IMR-90 (cell line): ENCODE results near the gene UBE2B. TPM values are rescaled to one million over a fixed set of nuclear protein-coding genes. Genes with fewer than 3 reads are reported as not detected.

Experiments used
- ATAC-seq: fragments of 200-7000 bp; cut with Tn5 transposase; 2 replicates; pipeline ENCODE4 v1.9.1; 2020; ENCODE audit warnings: low read depth, mild to moderate bottlenecking, moderate library complexity
- BruUV-seq: library from RNA; stranded (reverse); fragments of 400-500 nt; replicated peaks from 2 replicates; lab custom pipeline; 2021; lab: Mats Ljungman, UMichigan
- CTCF ChIA-PET: fragments of 300-600 bp; formaldehyde crosslinking; extraction: SDS; loops from one replicate; lab custom pipeline; 2021; ENCODE audit warnings: antibody characterized with exemption; lab: Yijun Ruan, JAX
- POLR2A ChIA-PET: fragments of 300-600 bp; sonication (Branson Sonifier 250); formaldehyde crosslinking; loops from one replicate; lab custom pipeline; 2022; ENCODE audit warnings: antibody characterized with exemption; ENCODE audit not compliant: unreplicated experiment; lab: Charles Lee
- DNase-seq: peaks from one replicate; pipeline ENCODE4 v3.0.0; 2013
- H2AFZ ChIP-seq: replicated peaks from 2 replicates; pipeline ENCODE3; 2013; ENCODE audit warnings: low read length, mild to moderate bottlenecking; ENCODE audit not compliant: poor library complexity
- H2AK5ac ChIP-seq: 2 replicates; pipeline ENCODE4 v1.6.1; 2013; ENCODE audit warnings: low read depth, low read length, inconsistent platforms
- H2AK9ac ChIP-seq: replicated peaks from 2 replicates; pipeline ENCODE3; 2013; ENCODE audit warnings: mild to moderate bottlenecking, low read depth, low read length, moderate library complexity; ENCODE audit not compliant: poor library complexity
- H2BK120ac ChIP-seq: 2 replicates; pipeline ENCODE4 v1.6.1; 2013; ENCODE audit warnings: low read depth, low read length, inconsistent platforms
- H2BK15ac ChIP-seq: 3 replicates; pipeline ENCODE4 v1.6.1; 2013; ENCODE audit warnings: low read depth, low read length, inconsistent platforms
- H2BK20ac ChIP-seq: 2 replicates; pipeline ENCODE4 v1.6.1; 2013; ENCODE audit warnings: low read depth, mild to moderate bottlenecking, inconsistent platforms, low read length, moderate library complexity
- H2BK5ac ChIP-seq: 2 replicates; pipeline ENCODE4 v1.6.1; 2013; ENCODE audit warnings: mild to moderate bottlenecking, low read depth, low read length, inconsistent platforms; ENCODE audit not compliant: poor library complexity, severe bottlenecking
- H3K14ac ChIP-seq: replicated peaks from 2 replicates; pipeline ENCODE4 v1.6.1; 2013; ENCODE audit warnings: low read depth, low read length, inconsistent platforms
- H3K18ac ChIP-seq: 2 replicates; pipeline ENCODE4 v1.6.1; 2013; ENCODE audit warnings: low read depth, low read length, control low read depth
- H3K23ac ChIP-seq: 2 replicates; pipeline ENCODE4 v1.6.1; 2013; ENCODE audit warnings: low read depth, low read length, inconsistent platforms
- H3K27ac ChIP-seq: 2 replicates; pipeline ENCODE4 v1.5.1; 2013; ENCODE audit warnings: mild to moderate bottlenecking, control low read depth, low read length; ENCODE audit not compliant: insufficient read depth
- H3K27me3 ChIP-seq: 2 replicates; pipeline ENCODE4 v1.6.1; 2013; ENCODE audit warnings: low read length; ENCODE audit not compliant: control insufficient read depth, insufficient read depth
- H3K36me3 ChIP-seq: 2 replicates; pipeline ENCODE4 v1.6.1; 2013; ENCODE audit warnings: low read length, mixed read lengths; ENCODE audit not compliant: control insufficient read depth, insufficient read depth
- H3K4ac ChIP-seq: 2 replicates; pipeline ENCODE4 v1.6.1; 2013; ENCODE audit warnings: low read depth, low read length, inconsistent platforms
- H3K4me1 ChIP-seq: 2 replicates; pipeline ENCODE4 v1.6.1; 2013; ENCODE audit warnings: low read length, mixed read lengths; ENCODE audit not compliant: control insufficient read depth, insufficient read depth
- H3K4me2 ChIP-seq: 2 replicates; pipeline ENCODE4 v1.6.1; 2013; ENCODE audit warnings: low read depth, mild to moderate bottlenecking, control low read depth, low read length, moderate library complexity
- H3K4me3 ChIP-seq: 2 replicates; pipeline ENCODE4 v1.5.1; 2013; ENCODE audit warnings: low read depth, mild to moderate bottlenecking, control low read depth, low read length, moderate library complexity; ENCODE audit not compliant: insufficient read depth
- H3K56ac ChIP-seq: 2 replicates; pipeline ENCODE4 v1.6.1; 2013; ENCODE audit warnings: low read length, inconsistent platforms; ENCODE audit not compliant: insufficient read depth; ENCODE audit errors: extremely low read depth
- H3K79me1 ChIP-seq, 2 experiments: 2 replicates each; pipeline ENCODE4 v1.6.1; 2013; ENCODE audit warnings: low read length in 2 of 2, inconsistent platforms in 1 of 2, low read depth in 1 of 2
- H3K9ac ChIP-seq: 2 replicates; pipeline ENCODE4 v1.6.1; 2013; ENCODE audit warnings: low read depth, low read length, control low read depth
- H3K9me1 ChIP-seq: 2 replicates; pipeline ENCODE4 v1.6.1; 2013; ENCODE audit warnings: low read length, inconsistent platforms; ENCODE audit not compliant: insufficient read depth
- H3K9me3 ChIP-seq: 2 replicates; pipeline ENCODE4 v1.6.1; 2013; ENCODE audit warnings: low read length; ENCODE audit not compliant: control insufficient read depth, insufficient read depth
- H4K20me1 ChIP-seq: 2 replicates; pipeline ENCODE4 v1.6.1; 2013; ENCODE audit warnings: low read length, inconsistent platforms; ENCODE audit not compliant: insufficient read depth
- H4K5ac ChIP-seq: 2 replicates; pipeline ENCODE4 v1.6.1; 2013; ENCODE audit warnings: mild to moderate bottlenecking, low read depth, low read length, control low read depth
- H4K8ac ChIP-seq, 2 experiments: 2 replicates each; pipeline ENCODE4 v1.6.1; 2013; ENCODE audit warnings: low read depth in 2 of 2, low read length in 2 of 2, control low read depth in 1 of 2, inconsistent platforms in 1 of 2
- H4K91ac ChIP-seq: 2 replicates; pipeline ENCODE4 v1.6.1; 2013; ENCODE audit warnings: low read depth, low read length, inconsistent platforms; ENCODE audit not compliant: insufficient read depth
- BHLHE40 ChIP-seq: fragments of 150-350 bp; IDR thresholded peaks from 2 replicates; pipeline ENCODE4 v1.6.1; 2016; ENCODE audit warnings: mild to moderate bottlenecking, low read depth, low read length
- FOS ChIP-seq: fragments of 150-350 bp; IDR thresholded peaks from 2 replicates; pipeline ENCODE4 v1.6.1; 2016; ENCODE audit warnings: low read depth, low read length
- MAFK ChIP-seq: IDR thresholded peaks from 2 replicates; pipeline ENCODE4 v1.6.1; 2012; ENCODE audit warnings: low read depth, low read length, improper control_type of control experiment
- MAZ ChIP-seq: IDR thresholded peaks from 2 replicates; pipeline ENCODE4 v1.6.1; 2012; ENCODE audit warnings: low read depth, mild to moderate bottlenecking, low read length, improper control_type of control experiment, moderate library complexity, borderline replicate concordance
- MXI1 ChIP-seq: IDR thresholded peaks from 2 replicates; pipeline ENCODE4 v1.6.1; 2012; ENCODE audit warnings: low read depth, mild to moderate bottlenecking, low read length, moderate library complexity, borderline replicate concordance
- NFE2L2 ChIP-seq: fragments of 150-350 bp; IDR thresholded peaks from 2 replicates; pipeline ENCODE4 v1.6.1; 2016; ENCODE audit warnings: low read depth, mild to moderate bottlenecking, low read length
- POLR2A ChIP-seq: IDR thresholded peaks from 2 replicates; pipeline ENCODE4 v1.6.1; 2012; ENCODE audit warnings: mild to moderate bottlenecking, low read depth, low read length
- RAD21 ChIP-seq: IDR thresholded peaks from 2 replicates; pipeline ENCODE4 v1.6.1; 2012; ENCODE audit warnings: low read length, improper control_type of control experiment
- RFX5 ChIP-seq: IDR thresholded peaks from 2 replicates; pipeline ENCODE4 v1.8.0; 2012; ENCODE audit warnings: low read depth, mild to moderate bottlenecking, low read length, moderate library complexity
- SMC3 ChIP-seq: fragments of 150-350 bp; IDR thresholded peaks from 2 replicates; pipeline ENCODE4 v1.6.1; 2016; ENCODE audit warnings: low read depth, mild to moderate bottlenecking, antibody characterized with exemption, low read length, moderate library complexity
- WGBS, 2 experiments: methylation state at CpG; one replicate each; pipeline versions ENCODE4 v1.1.5 to v1.1.7; 2013; ENCODE audit warnings: missing lambda C conversion rate in 2 of 2; ENCODE audit not compliant: insufficient read length in 1 of 2; ENCODE audit errors: extremely low coverage in 2 of 2; 5-methylcytosine and 5-hydroxymethylcytosine counted together
- dilution Hi-C: fragments of 300-500 bp; cut with HindIII; formaldehyde crosslinking; loops from one replicate; pipeline ENCODE4 v1.14.3; 2018; ENCODE audit warnings: low sequenced_read_pairs; ENCODE audit not compliant: unreplicated experiment
- in situ Hi-C: fragments of 300-500 bp; cut with MboI; formaldehyde crosslinking; loops from 3 replicates; pipeline ENCODE4 v1.14.3; 2019; ENCODE audit warnings: low sequenced_read_pairs, inconsistent platforms, mixed read lengths
- intact Hi-C: fragments of 100-400 bp; cut with micrococcal nuclease; formaldehyde crosslinking; loops from 2 replicates; pipeline ENCODE4 v1.10.0; 2022
- polyA plus RNA-seq, 3 experiments: library from polyadenylated mRNA; depleted of rRNA; stranded (reverse); fragments of >200 nt; gene quantifications; 2 replicates each; pipeline ENCODE4 v1.2.3, GENCODE V29; 2012; ENCODE audit warnings: low replicate concordance in 1 of 3
- total RNA-seq: library from RNA; depleted of rRNA; stranded (reverse); fragments of >200 nt; gene quantifications from 2 replicates; pipeline ENCODE4 v1.2.3, GENCODE V29; 2012
- TF ChIP-seq, protein P1 (sequence below): fragments of 150-350 bp; IDR thresholded peaks from 2 replicates; pipeline ENCODE4 v1.6.1; 2016; ENCODE audit warnings: low read depth, mild to moderate bottlenecking, low read length, moderate library complexity, borderline replicate concordance
- TF ChIP-seq, protein P2 (sequence below): fragments of 150-350 bp; IDR thresholded peaks from 2 replicates; pipeline ENCODE4 v1.6.1; 2017; ENCODE audit warnings: mild to moderate bottlenecking, antibody characterized with exemption, low read length, low read depth

UBE2B gene
- total and polyA plus RNA-seq, 2 of the 4 experiments (the other 2 are of a cell fraction) = 6.3 to 46.0 TPM

DNA sequence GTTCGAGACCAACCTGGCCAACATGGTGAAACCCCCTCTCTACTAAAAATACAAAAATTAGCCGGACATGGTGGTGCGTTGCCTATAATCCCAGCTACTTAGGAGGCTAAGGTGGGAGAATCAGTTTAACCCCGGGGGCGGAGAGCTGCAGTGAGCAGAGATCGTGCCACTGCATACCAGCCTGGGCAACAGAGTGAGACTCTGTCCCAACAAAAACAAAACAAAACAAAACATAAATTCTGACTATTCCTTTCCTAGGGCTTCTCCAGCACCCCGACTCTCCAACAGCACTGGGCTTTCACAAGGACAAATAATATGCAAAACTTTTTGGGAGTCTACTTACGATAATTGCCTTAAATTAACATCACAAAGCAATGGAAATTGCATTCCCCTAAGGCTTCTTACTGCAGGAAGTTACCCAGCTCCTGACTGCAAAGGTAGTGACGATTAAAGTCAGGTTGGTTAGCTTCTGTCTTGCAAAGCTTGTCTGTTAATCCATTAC is 56.2 kb downstream of the UBE2B start:
- CTCF ChIA-PET = interaction anchor here (0.6 to 1.1 kb wide), 3 partner anchors 12 to 80 kb away, joined by 3 to 6 read pairs (median 5); no protein-coding TSS in a partner anchor
- Histone ChIP-seq H3K4ac (no peak overlapping the region), H4K91ac (no peak overlapping the region), H3K4me1 (no peaks in the 10 kb centered on the region), H3K27me3 (no peaks in the 10 kb centered on the region), H2AK5ac (no peak overlapping the region), H4K5ac (no peak overlapping the region), H3K23ac (no peak overlapping the region), H2BK120ac (no peak overlapping the region), H2BK20ac (no peak overlapping the region), H3K18ac (no peak overlapping the region), H4K20me1 (no peaks in the 10 kb centered on the region), H3K27ac (no peak overlapping the region), H2BK5ac (no peak overlapping the region), H2AFZ (no peak overlapping the region), H3K4me3 (no peak overlapping the region), H2AK9ac (no peak overlapping the region), H3K4me2 (no peak overlapping the region), H4K8ac (no peak overlapping the region), H3K9me3 (no peaks in the 10 kb centered on the region), H3K9ac (no peak overlapping the region), H3K79me1 (no peaks in the 10 kb centered on the region), H3K36me3 (no peaks in the 10 kb centered on the region), H3K9me1 (no peaks in the 10 kb centered on the region), H3K56ac (no peak overlapping the region), H3K14ac (no peak overlapping the region), H2BK15ac (no peak overlapping the region)
- intact Hi-C loops (no loop called here), dilution Hi-C loops (no loop called here), in situ Hi-C loops (no loop called here)
- WGBS, 2 experiments = no CpG with 5 or more reads among the region's 9 CpGs
- TF ChIP-seq FOS = no peak
- TF ChIP-seq MXI1 = no peak
- TF ChIP-seq, protein P1, sequence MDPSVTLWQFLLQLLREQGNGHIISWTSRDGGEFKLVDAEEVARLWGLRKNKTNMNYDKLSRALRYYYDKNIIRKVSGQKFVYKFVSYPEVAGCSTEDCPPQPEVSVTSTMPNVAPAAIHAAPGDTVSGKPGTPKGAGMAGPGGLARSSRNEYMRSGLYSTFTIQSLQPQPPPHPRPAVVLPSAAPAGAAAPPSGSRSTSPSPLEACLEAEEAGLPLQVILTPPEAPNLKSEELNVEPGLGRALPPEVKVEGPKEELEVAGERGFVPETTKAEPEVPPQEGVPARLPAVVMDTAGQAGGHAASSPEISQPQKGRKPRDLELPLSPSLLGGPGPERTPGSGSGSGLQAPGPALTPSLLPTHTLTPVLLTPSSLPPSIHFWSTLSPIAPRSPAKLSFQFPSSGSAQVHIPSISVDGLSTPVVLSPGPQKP = no peak
- TF ChIP-seq RAD21 = no peak
- TF ChIP-seq RFX5 = no peak
- TF ChIP-seq, protein P2, sequence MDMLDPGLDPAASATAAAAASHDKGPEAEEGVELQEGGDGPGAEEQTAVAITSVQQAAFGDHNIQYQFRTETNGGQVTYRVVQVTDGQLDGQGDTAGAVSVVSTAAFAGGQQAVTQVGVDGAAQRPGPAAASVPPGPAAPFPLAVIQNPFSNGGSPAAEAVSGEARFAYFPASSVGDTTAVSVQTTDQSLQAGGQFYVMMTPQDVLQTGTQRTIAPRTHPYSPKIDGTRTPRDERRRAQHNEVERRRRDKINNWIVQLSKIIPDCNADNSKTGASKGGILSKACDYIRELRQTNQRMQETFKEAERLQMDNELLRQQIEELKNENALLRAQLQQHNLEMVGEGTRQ = no peak
- TF ChIP-seq MAFK = no peak
- TF ChIP-seq BHLHE40 = no peak
- no peak for TF ChIP-seq MAZ
- TF ChIP-seq NFE2L2 = no peak
- TF ChIP-seq POLR2A = no peak
- no peak for TF ChIP-seq SMC3
- POLR2A ChIA-PET = no interaction called here
- no peak for DNase-seq
- BruUV-seq = no TSS peak
- ATAC-seq = no peak
